ENCODE data around the gene PLEKHA8. TPM values are rescaled to one million over a fixed set of nuclear protein-coding genes. Genes with fewer than 3 reads are reported as not detected.

The PLEKHA8 gene
- total RNA-seq, 1 donor from 2014 or later, result 43.5 TPM

GRCh38 chr7:30134611-30135300 is 106.5 kb downstream of the PLEKHA8 start, which contains the start of gene MTURN:
Gene MTURN, plus strand, starts transcription at chr7:30134986. Its CDS starts 151 bp downstream, at chr7:30135137.
- H3K27me3 Mint-ChIP-seq (ENCODE audit: low read depth), result peaks cover 6% of the 10 kb centered on the region

GRCh38 chr7:30135301-30136116 is 107.3 kb downstream of the PLEKHA8 start:
- no peaks in the 10 kb centered on the region for H3K9me3 Mint-ChIP-seq

More at GRCh38 chr7:30134611-30135300, 106.5 kb downstream of the PLEKHA8 start, which contains the start of gene MTURN:
- H3K27ac Mint-ChIP-seq, result peak within 1 kb of the TSS; percentile 90
- no peaks in the 10 kb centered on the region for H3K9me3 Mint-ChIP-seq
- TF ChIP-seq CTCF (IDR thresholded peaks at IDR 0.05; ENCODE audit: unreplicated experiment), result no peak
- H3K4me3 Mint-ChIP-seq, result peak within 1 kb of the TSS; percentile 91
- peak; percentile 88 to 93 for DNase-seq (ENCODE audit: low spot score in 2 of 2, unreplicated experiment in 2 of 2)
- no peaks in the 10 kb centered on the region for H3K36me3 Mint-ChIP-seq
- peaks cover 12% of the 10 kb centered on the region for H3K4me1 Mint-ChIP-seq

GRCh38 chr7:30136117-30136731 is 108.0 kb downstream of the PLEKHA8 start:
- peak overlapping the region; percentile 86 for H3K27ac Mint-ChIP-seq
- peaks cover 6% of the 10 kb centered on the region for H3K27me3 Mint-ChIP-seq (ENCODE audit: low read depth)
- no peak for TF ChIP-seq CTCF (IDR thresholded peaks at IDR 0.05; ENCODE audit: unreplicated experiment)
- H3K36me3 Mint-ChIP-seq, result no peaks in the 10 kb centered on the region
- DNase-seq (ENCODE audit: low spot score in 2 of 2, unreplicated experiment in 2 of 2), result no peak
- H3K4me3 Mint-ChIP-seq, result peak overlapping the region; percentile 91
- H3K4me1 Mint-ChIP-seq, result peaks cover 14% of the 10 kb centered on the region
- no peaks in the 10 kb centered on the region for H3K9me3 Mint-ChIP-seq

More at GRCh38 chr7:30135301-30136116, 107.3 kb downstream of the PLEKHA8 start:
- H3K4me1 Mint-ChIP-seq, result peaks cover 13% of the 10 kb centered on the region
- no peak for TF ChIP-seq CTCF (IDR thresholded peaks at IDR 0.05; ENCODE audit: unreplicated experiment)
- peaks cover 6% of the 10 kb centered on the region for H3K27me3 Mint-ChIP-seq (ENCODE audit: low read depth)
- peak overlapping the region; percentile 91 for H3K4me3 Mint-ChIP-seq
- H3K27ac Mint-ChIP-seq, result peak overlapping the region; percentile 86
- H3K36me3 Mint-ChIP-seq, result no peaks in the 10 kb centered on the region
- DNase-seq (ENCODE audit: low spot score in 2 of 2, unreplicated experiment in 2 of 2), result peak; percentile 28 to 63

GRCh38 chr7:30136743-30137485 is 108.7 kb downstream of the PLEKHA8 start:
- peaks cover 14% of the 10 kb centered on the region for H3K4me1 Mint-ChIP-seq
- H3K36me3 Mint-ChIP-seq, result no peaks in the 10 kb centered on the region
- H3K27ac Mint-ChIP-seq, result no peak overlapping the region
- H3K9me3 Mint-ChIP-seq, result no peaks in the 10 kb centered on the region
- TF ChIP-seq CTCF (IDR thresholded peaks at IDR 0.05; ENCODE audit: unreplicated experiment), result no peak
- DNase-seq (ENCODE audit: low spot score in 2 of 2, unreplicated experiment in 2 of 2), result no peak
- peak overlapping the region; percentile 91 for H3K4me3 Mint-ChIP-seq
- H3K27me3 Mint-ChIP-seq (ENCODE audit: low read depth), result peaks cover 6% of the 10 kb centered on the region

- no peaks in the 10 kb centered on the region for H3K9me3 Mint-ChIP-seq
- peaks cover 6% of the 10 kb centered on the region for H3K27me3 Mint-ChIP-seq (ENCODE audit: low read depth)
- H3K36me3 Mint-ChIP-seq, result no peaks in the 10 kb centered on the region
- no peak for TF ChIP-seq CTCF (IDR thresholded peaks at IDR 0.05; ENCODE audit: unreplicated experiment)
- no peak overlapping the region for H3K27ac Mint-ChIP-seq
- no peak for DNase-seq (ENCODE audit: low spot score in 2 of 2, unreplicated experiment in 2 of 2)
- no peak overlapping the region for H3K4me3 Mint-ChIP-seq
- peaks cover 32% of the 10 kb centered on the region for H3K4me1 Mint-ChIP-seq
Observed at GRCh38 chr7:30139836-30140384, 111.7 kb downstream of the PLEKHA8 start.
